Suppressor macrophage treated with lipopolysaccharide for 4 hours (primary cell): ENCODE data around the gene ARID2.

Experiments
- DNase-seq: peaks from one replicate; pipeline ENCODE4 v3.0.0-alpha.2; 2020

The ARID2 gene

DNA sequence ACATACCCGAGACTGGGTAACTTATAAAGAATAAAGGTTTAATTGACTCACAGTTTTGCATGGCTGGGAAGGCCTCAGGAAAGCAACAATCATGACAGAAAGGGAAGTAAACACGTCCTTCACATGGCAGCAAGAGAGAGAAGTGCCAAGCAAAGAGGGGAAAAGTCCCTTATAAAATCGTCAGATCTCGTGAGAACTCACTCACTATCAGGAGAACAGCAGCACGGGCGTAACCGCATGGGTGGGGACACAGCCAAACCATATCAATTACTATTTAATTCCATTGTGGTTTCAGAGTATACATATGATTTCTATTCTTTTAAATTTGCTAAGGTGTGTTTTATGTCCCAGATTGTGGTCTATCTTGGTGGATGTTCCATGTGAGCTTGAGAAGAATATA is 142.9 kb downstream of the ARID2 start:
- peak; percentile 1 for DNase-seq

DNA sequence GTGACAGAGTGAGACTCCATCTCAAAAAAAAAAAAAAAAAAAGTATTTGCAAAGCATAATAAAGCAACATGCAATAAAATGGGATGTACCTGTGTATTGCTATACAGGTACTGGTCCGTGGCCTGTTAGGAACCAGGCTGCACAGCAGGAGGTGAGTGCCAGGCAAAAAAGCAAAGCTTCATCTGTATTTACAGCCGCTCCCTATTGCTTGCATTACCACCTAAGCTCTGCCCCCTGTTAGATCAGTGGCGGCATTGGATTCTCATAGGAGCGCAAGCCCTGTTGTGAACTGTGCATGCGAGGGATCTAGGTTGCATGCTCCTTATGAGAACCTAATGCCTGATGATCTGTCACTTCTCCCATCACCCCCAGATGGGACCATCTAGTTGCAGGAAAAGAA is 147.6 kb downstream of the ARID2 start:
- DNase-seq: no peak

DNA sequence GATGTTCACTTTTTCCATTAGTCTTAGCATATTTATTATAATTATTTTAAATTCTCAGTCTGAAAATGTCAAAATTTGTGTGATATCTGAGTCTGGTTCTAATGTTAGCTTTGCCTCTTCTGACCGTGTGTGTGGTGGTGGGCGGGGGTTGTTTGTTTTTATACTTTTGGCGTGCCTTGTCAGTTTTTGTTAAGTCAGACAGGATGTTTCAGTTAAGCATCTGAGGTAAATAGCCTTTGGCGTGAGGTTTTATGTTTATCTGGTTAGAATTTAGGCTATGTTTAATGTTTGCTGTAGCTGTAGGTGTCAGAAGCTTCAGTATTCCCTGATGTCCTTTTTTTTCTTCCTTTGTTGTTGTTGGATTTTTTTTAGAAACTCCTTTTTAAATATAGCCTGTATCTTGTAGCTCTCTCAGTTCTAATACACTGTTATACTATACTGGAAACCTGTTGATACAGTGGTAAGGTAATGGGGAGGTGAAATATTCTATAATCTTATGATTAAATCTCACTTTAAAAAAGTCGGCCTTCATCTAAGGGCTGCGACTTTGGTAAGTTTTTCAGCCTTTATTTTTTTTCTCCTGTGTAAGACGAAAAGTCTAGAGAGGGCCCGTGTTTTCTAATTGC is 149.2 kb downstream of the ARID2 start:
- DNase-seq: no peak

DNA sequence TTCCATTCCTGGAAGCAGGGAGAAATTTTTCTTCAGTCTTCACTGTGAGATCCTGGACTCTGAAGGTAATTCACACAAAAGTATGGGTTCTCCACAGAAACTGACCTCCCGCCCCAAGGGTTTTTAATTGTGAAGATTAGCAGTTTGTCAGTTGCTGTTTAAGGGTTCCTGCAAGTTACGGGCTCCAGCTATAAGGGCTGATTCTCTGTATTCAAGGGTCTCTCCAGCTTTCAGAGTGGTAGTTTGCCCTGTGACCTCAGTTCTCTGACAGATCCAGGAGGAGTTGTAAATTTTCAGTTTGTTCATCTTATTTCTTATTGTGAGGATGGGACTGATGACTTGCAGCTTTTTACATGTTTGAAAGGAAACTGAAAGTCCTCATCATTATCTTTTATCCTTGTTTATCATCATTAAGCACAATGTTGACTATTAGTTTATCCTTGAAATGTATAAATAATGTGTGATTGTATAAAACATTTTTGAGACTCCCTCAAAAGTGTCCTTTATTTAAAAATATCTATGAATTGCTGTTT is 149.9 kb downstream of the ARID2 start:
- DNase-seq: no peak

DNA sequence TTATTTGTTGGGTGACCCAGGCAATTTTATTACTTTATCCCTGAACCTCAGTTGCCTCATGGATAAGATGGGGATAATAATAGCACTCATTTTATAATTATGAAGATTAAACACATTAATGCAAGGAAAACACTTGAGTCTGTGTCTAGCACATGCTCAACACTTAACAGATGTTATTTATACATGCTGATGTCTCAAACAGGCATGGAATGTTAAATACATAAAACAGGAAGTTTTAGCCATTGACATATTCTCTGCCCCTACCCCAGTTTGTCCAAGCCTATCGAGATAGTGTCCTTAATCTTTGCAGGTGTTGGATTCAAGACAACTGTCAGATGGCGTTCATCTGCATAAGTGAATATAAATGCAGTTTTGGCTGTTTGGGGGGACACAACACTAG is 151.0 kb downstream of the ARID2 start:
- no peak for DNase-seq

DNA sequence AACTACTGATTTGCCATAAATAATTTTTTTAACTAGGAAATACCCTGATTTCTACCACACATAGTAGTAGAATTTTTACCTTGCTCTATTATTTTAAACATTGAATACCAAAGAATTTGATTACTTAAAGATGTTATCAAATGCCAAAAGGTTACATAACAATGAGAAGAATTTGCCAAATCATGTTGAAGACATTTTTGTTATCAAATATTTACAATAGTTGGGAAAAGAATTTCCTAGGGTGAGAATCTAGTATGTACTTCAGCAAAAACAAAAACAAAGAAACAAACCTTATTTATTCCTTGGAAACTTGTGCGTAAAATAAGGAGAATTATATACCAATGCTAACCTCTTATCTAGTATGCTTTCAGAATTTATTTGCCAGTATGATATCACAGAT is 153.7 kb downstream of the ARID2 start:
- no peak for DNase-seq

DNA sequence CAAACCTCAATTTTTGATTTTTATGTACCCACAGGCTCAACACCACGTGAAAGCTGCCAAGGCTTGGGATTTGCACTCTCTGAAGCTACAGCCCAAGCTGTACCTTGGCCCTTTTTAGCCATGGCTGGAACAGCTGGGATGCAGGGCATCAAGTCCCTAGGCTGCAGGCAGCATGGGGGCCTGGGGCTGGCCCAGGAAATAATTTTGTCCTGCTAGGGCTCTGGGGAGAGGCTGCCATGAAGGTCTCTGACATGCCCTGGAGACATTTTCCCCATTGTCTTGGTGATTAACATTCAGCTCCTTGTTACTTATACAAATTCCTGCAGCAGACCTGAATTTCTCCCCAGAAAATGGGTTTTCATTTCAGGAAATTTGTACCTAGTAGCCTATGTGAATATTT is 157.2 kb downstream of the ARID2 start:
- DNase-seq: no peak

DNA sequence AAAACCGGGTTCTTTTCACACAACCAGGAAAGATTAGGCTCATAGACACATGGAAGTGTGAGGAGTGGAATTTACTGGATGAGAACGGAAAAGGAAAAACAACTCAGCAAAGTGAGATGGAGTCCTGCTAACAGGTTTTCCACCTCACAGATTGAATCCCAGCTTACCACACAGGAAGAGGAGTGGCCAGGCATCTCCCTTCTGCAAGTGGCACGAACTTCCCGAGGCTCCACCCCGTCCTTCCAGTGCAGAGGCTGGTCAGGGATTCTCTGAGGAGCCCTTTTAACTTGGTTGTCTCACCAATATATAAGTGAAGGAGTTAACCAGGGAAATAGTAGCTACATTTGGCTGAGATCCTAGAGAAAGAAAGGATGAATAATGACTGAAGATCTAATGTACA is 158.0 kb downstream of the ARID2 start:
- no peak for DNase-seq

DNA sequence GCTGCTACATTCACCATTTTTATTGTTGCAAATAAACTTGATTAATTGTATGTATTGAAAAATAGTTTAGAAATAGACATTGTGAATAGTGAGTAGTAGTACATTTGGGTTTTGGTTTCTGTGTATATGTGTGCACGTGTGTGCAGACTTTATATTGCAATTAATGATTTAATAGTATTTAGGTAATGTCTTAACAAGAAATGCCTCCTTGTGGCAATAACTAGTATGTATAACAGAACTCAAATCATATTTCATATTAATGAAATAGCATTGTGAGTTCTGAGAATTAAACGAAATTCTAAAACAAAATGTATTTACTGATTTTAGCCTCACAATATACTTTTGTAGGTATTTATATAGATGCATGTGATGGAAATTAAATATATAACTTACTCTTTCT is 160.8 kb downstream of the ARID2 start:
- DNase-seq: no peak

DNA sequence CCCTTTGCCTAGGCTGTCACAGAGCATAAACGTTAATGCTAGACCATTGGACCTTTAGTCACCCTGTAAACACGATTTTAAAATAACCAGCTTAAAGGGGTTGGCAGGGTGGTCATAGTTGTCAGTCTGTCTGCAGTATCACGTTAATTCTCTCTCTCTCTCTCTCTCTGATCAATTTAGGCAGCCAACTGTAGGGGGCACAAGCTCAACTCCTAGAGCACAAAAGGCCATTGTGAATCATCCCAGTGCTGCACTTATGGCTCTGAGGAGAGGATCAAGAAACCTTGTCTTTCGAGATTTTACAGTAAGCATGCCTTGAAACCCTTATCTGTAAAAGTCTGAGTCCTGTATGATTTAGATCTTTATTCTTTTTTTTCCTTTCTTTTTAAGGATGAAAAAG is 163.7 kb downstream of the ARID2 start:
- DNase-seq: no peak

DNA sequence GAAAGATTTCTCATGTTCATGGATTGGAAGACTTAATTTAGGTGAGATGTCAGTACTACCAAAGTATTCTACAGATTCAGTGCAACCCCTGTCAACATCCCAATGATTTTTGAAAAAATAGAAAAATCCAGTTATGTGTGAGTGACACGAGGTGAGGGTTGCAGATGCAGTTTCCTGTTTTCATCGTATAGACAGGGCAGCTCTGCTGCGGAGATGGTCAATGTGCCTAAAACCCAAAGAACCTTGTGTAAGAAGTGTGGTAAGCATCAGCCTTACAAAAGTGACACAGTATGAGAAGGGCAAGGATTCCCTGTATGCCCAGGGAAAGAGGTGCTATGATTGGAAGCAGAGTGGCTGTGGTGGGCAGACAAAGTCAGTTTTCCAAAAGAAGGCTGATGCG is 166.5 kb downstream of the ARID2 start:
- DNase-seq: no peak

DNA sequence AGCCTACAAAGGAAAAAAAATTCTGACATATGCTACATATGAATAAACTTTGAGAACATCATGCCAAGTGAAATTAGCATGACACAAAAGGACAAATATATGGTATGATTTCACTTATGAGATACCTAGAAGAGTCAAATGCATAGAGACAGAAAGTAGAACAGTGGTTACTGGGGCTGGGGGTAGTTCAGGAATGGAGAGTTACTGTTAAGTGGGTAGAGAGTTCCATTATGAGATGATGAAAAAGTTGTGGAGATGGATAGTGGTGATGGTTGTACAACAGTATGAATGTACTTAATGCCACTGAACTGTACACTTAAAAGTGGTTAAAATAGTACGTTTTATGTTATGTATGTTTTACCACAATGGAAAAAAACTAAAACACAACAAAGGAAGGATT is 168.6 kb downstream of the ARID2 start:
- DNase-seq: no peak

DNA sequence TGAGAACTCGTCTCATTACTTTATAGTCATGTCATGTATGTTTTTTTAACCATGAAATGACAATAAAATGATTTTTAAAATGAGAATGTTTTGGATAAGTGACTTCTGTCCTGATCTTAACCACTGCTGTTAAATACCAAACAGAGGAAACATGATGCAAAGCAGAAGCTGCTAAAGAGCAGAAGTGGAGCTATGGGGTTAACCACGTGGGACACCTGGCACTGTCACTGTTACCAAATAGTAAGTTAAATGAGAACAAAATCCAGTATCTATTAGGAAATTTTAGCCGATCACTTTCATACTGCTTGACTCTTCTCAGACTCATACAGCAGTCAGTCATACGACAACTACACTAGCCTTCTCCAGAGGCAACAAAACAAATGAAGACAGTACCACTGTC is 178.4 kb downstream of the ARID2 start:
- DNase-seq: peak; percentile 12

DNA sequence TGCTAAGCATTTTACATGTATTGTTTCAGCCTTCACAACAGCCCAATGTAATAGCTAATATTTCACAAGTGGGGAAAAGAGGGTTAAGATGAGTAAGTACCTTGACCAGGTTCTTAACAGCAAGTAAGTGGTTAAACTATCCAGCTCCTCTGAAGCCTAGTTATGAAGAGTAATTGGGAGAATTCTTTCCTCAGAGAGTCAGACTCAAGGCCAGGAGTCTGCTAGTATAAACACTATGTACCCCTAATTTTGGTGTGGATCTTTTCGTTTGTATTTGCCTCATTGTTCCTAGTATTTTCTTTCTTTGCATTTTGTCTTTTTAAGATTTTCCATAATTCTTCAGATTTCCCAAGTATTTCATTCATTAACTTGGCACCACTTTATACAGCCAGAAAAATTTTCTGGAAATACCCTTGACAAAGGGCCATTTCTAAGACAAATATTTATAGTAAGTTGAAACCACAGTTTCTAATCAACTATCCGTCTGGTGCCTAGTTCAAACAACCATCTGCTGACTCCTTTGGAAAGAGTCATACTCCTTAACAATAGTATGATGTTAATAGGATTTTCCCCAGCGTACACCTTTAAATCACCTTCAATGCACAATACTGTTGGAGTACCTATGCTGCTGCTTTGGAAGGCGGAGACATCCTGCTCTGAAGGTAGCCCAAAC is 179.7 kb downstream of the ARID2 start:
- no peak for DNase-seq

DNA sequence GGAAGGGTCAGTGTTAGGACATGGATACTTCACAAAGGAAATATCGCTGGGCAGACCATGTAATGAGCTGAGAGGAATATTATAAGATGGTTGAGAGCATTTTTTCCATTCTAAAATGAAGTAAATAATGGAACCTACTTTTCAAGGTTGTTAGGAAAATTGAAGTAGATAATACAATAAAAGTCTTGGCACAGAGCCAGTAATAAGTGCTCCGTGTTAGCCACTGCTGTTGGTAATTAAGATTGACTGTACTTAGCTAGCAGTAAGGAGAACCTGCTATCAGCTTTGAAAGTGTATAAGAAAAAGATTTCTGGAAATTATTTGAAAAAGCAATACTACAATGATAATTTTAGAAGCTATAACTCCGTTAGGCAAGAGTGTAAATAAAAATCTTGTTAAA is 183.3 kb downstream of the ARID2 start:
- no peak for DNase-seq

DNA sequence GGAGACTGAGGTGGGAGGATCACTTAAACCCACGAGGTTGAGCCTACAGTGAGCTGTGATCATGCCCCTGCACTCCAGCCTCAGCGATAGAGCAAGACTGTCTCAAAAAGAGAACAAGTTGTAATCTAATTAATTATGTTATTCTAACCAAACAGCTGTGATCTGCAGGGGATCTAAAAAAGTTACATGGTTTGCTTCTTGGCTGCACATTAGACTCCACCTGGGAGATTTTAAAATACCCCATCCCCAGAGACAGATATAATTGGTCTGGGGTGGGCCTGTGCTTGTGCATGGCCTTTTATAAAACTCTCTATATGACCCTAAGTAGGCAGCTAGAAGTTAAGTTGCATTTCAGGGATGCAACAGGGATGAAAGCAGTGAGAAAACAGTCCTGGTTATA is 184.1 kb downstream of the ARID2 start:
- DNase-seq: no peak

DNA sequence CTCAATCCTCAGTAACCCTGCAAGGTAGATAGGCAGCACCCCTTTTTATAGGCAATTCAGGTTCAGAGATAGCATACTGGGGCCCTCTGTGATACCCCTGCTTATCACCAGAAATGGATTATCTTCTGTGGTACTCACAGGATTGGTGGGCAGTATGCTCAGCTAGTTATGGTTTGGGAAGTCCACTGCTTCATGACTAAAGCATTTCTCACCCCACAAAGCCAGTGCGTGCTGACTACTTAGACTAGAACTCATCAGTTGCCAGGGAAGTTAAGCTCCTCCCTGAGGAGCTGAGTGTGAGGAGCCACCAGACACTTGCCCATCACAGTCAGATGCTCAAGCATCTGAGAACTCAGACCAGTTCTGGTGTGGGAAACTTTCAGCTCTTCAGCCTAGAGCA is 184.6 kb downstream of the ARID2 start:
- DNase-seq: no peak

DNA sequence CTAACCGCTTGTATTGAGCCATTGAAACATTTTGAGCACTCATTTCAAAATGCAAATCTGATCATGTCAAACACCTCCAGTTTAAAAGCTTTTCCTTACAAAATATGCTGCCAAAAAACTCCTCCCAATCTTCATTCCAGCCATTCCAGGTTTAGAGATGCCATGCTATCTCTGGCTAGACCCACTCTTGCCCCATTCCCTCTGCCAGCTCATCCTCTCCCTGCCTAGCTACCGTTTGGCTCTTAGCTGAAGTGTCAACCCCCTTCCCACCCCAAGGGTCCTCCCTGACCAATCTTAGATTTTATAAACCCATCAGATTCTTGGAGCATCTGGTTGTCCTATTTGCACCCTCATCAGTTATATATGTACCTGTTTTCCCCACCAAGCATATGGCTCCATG is 185.9 kb downstream of the ARID2 start:
- DNase-seq: no peak

DNA sequence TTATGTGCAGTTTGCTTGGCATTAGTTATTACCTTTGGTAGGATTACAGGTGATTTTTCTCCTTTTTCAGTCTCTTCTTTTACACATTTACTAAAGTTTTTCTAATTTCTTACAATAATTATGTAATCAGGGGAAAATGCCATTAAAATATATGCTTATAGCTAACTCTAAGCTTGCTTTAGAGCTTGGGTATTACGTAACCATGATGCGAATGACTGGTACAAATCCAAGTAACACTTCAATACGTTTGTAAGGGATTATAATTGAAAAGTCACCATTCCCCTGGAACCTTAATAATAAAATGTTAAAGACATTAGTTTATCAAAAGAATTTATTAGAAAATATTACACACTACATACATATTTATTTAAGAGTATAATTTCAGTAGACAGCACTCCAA is 189.3 kb downstream of the ARID2 start:
- DNase-seq: no peak

DNA sequence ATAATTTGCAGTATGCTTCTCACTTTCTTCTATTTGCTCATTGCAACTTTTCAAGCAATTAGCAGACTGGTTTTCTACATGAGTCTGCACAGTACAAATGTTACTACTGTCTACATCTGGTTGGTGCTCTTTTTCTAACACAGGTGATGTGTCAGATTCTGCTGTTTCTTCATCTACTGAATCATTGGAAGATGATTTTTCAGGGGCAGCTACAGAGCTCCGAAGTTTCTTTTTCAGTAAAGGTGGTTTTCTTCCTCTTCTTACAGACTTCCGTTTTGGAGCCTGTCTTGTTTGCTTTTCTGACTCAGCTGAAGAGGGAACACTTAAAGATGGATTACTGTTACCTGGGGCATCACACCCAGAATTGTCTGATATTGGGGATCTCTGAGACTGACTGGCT is 198.8 kb downstream of the ARID2 start:
- no peak for DNase-seq

DNA sequence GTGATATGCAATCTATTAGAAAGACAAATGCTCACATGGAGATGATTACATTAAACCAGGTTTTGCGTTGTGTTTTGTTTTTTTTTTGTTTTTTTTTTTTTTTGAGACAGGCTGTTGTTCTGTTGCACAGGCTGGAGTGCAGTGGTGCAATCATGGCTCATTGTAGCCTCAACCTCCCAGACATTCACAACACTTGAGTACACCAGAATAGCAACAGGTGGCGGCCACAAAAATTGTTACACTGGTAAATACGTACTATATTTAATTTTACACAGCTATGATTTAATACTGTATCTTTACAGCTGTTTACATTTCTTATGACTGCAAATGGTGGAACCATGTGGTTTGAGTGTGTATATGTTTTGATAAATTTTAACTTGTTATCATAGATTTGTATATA is 200.9 kb downstream of the ARID2 start:
- DNase-seq: no peak

DNA sequence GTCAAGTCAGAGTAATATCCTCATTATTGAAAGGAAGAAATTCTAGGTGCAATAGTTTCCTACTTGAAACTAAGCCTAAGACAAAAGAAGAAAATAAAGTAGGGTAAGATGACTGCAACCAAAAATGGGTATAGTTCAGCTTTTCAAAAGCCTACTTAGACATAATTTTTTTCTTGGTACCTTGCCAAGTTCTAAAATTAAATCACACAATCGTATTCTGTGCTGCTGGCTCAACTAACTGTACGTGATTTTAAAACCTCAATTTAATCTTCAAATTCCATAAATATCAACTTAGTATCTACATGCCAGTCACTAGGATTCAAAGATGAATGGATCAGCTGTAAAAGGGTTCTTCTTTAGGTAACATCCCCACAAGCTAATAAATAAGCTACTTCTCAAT is 204.0 kb downstream of the ARID2 start:
- no peak for DNase-seq

DNA sequence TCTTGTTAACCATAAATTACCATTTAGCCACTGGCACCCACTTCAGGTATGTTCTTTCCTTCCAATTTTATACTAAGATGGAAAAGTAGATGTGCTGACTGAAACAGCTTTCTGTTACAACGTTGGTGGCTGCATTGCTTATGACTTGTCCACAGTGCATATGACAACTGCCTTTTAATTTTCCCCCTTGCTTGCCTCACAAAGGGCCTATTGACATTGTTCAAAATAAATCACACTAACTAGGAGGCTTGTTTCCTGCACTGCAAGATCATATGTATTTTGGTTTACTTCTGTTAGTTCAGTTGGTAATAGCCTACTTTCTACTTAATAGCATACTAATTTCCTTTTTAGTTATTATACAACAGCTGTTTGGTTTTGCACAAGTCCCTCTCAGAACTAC is 205.4 kb downstream of the ARID2 start:
- no peak for DNase-seq

DNA sequence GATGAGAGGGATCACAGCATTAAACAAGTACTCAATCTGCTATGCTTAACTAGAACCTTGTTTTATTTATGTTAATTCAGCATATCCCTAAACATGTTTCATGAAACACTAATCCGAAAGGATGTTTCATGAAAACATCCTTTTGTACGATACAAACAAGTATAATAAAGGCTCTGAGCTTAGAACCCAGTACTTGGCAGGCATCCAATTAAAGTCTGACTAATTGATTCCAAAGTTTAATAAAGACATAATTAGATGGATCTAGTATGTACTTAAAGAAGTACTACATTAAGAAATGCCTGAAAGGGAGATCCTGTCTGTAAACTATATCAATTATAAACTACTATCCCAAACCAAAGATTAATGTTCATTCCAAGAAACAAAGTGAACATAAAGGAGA is 209.1 kb downstream of the ARID2 start:
- DNase-seq: no peak

DNA sequence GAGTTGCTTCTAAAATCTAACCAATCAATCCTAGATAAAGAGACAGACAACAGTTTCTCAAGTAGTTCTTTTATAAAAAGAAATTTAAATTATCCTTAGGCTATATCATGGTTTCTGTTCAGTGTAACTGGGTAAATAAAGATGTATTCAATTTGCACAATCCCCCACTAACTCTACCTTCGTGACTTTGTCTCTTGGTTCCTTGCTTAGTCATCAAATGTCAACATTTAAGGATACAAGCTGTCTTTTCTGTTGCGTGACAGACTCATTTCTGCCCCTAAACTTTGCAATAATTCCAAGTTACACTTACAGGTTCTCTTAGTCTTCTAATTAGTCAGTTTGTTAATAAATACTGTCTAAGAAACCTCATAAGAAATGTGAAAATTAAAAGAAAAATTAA is 210.3 kb downstream of the ARID2 start:
- no peak for DNase-seq
